Stimulated activated naive CD4-positive, alpha-beta T cell (primary cell): ENCODE results near the gene RNF167.
A peak's percentile ranks its signal among the peaks of the same experiment; 100 is the strongest.

Experiments
- DNase-seq, 6 experiments: peaks; one replicate each; lab custom pipeline; 2025; lab: John Stamatoyannopoulos, UW

The RNF167 gene

GRCh38 chr17:4939796-4940554 is at the start of gene RNF167, which contains the start of gene SLC25A11:
Gene RNF167, plus strand, starts transcription at chr17:4940268. Its CDS starts 642 bp downstream, at chr17:4940910.
Gene SLC25A11, minus strand, starts transcription at chr17:4940046. Its CDS starts 136 bp downstream, at chr17:4939910.
- peak; percentile 93 to 99 (median 96) for DNase-seq

GRCh38 chr17:4891411-4892410 is 48.4 kb upstream of the RNF167 start:
- no peak for DNase-seq

GRCh38 chr17:4892499-4893221 is 47.4 kb upstream of the RNF167 start:
- no peak for DNase-seq

- DNase-seq: no peak
These were observed 46.8 kb upstream of the RNF167 start for GRCh38 chr17:4893272-4893671.

- no peak for DNase-seq
These were observed 46.1 kb upstream of the RNF167 start for GRCh38 chr17:4893721-4894560.

- no peak for DNase-seq
These were observed 44.9 kb upstream of the RNF167 start for GRCh38 chr17:4895121-4895520.

- DNase-seq: no peak
These were observed 44.3 kb upstream of the RNF167 start for GRCh38 chr17:4895657-4896331.

GRCh38 chr17:4896332-4897197 is 43.5 kb upstream of the RNF167 start:
- no peak for DNase-seq

GRCh38 chr17:4897198-4897687 is 42.8 kb upstream of the RNF167 start:
- no peak for DNase-seq

- no peak for DNase-seq
These were observed 42.3 kb upstream of the RNF167 start for GRCh38 chr17:4897785-4898184.

GRCh38 chr17:4898351-4898750 is 41.7 kb upstream of the RNF167 start:
- peak in 1 of 6 experiments; percentile 11 for DNase-seq

GRCh38 chr17:4898927-4899326 is 41.1 kb upstream of the RNF167 start:
- no peak for DNase-seq

- peak; percentile 87 to 93 (median 91) for DNase-seq
These were observed 40.5 kb upstream of the RNF167 start, which contains the start of gene C17orf107 for GRCh38 chr17:4899341-4900230. Gene C17orf107, plus strand, starts transcription at chr17:4899536. Its CDS starts 227 bp downstream, at chr17:4899763.

GRCh38 chr17:4900231-4901107 is 39.6 kb upstream of the RNF167 start:
- peak; percentile 42 to 86 (median 70) for DNase-seq

GRCh38 chr17:4901108-4901647 is 38.9 kb upstream of the RNF167 start:
- DNase-seq: peak in 2 of 6 experiments; percentile 39 to 66

- DNase-seq: peak in 4 of 6 experiments; percentile 20 to 66 (median 44)
These were observed 38.3 kb upstream of the RNF167 start for GRCh38 chr17:4901648-4902344.
